HepG2 (cell line): ENCODE data around the gene TGM2. TPM values are rescaled to one million over a fixed set of nuclear protein-coding genes. Genes with fewer than 3 reads are reported as not detected.

Experiments used
- ARNTL ChIP-seq: sonication (generic); formaldehyde crosslinking; IDR thresholded peaks from 2 replicates; pipeline ENCODE4 v1.4.0; 2020; ENCODE audit warnings: mild to moderate bottlenecking, missing genetic modification reagents
- FIP1L1 ChIP-seq: fragments of 200-400 bp; formaldehyde crosslinking; IDR thresholded peaks from 2 replicates; pipeline ENCODE4 v1.6.1; 2018; ENCODE audit warnings: low read depth, mild to moderate bottlenecking, low read length, moderate library complexity, borderline replicate concordance; ENCODE audit not compliant: insufficient read depth
- GTF2F1 ChIP-seq: fragments of 150-350 bp; IDR thresholded peaks from 2 replicates; pipeline ENCODE4 v1.6.1; 2014; ENCODE audit warnings: low read length
- KDM6A ChIP-seq: IDR thresholded peaks from 2 replicates; pipeline ENCODE4 v1.6.1; 2016; ENCODE audit warnings: low read depth
- MYNN ChIP-seq: sonication (generic); formaldehyde crosslinking; IDR thresholded peaks from 2 replicates; pipeline ENCODE4 v1.4.0; 2020; ENCODE audit warnings: mild to moderate bottlenecking, low read depth, missing genetic modification reagents
- NR3C1 ChIP-seq: sonication (generic); formaldehyde crosslinking; IDR thresholded peaks from 2 replicates; pipeline ENCODE4 v1.4.0; 2020; ENCODE audit warnings: missing genetic modification reagents
- NRL ChIP-seq: sonication (generic); formaldehyde crosslinking; IDR thresholded peaks from 2 replicates; pipeline ENCODE4 v1.5.0; 2020; ENCODE audit warnings: missing genetic modification reagents, mild to moderate bottlenecking, moderate library complexity, borderline replicate concordance
- SNAPC2 ChIP-seq: sonication (generic); formaldehyde crosslinking; IDR thresholded peaks from 2 replicates; pipeline ENCODE4 v1.8.1; 2022; ENCODE audit warnings: mild to moderate bottlenecking, missing genetic modification reagents
- TCF7 ChIP-seq: sonication (generic); IDR thresholded peaks from 2 replicates; pipeline ENCODE4 v1.6.1; 2016; ENCODE audit warnings: antibody characterized with exemption, low read depth
- THAP11 ChIP-seq: IDR thresholded peaks from 2 replicates; pipeline ENCODE4 v1.6.1; 2016; ENCODE audit warnings: missing biosample characterization, missing genetic modification reagents
- ZBTB10 ChIP-seq: sonication (generic); formaldehyde crosslinking; IDR thresholded peaks from 2 replicates; pipeline ENCODE4 v1.4.0; 2020; ENCODE audit warnings: missing genetic modification reagents, borderline replicate concordance
- ZBTB8A ChIP-seq: sonication (generic); formaldehyde crosslinking; IDR thresholded peaks from 2 replicates; pipeline ENCODE4 v1.4.0; 2020; ENCODE audit warnings: mild to moderate bottlenecking, low read depth, missing genetic modification reagents, borderline replicate concordance
- ZFP82 ChIP-seq: sonication (generic); formaldehyde crosslinking; IDR thresholded peaks from 2 replicates; pipeline ENCODE4 v1.5.1; 2020; ENCODE audit warnings: mild to moderate bottlenecking, missing genetic modification reagents, borderline replicate concordance
- ZFYVE20 ChIP-seq: sonication (generic); formaldehyde crosslinking; IDR thresholded peaks from 2 replicates; pipeline ENCODE4 v1.8.0; 2023; ENCODE audit warnings: low read depth, mild to moderate bottlenecking, moderate library complexity, missing genetic modification reagents, borderline replicate concordance
- ZKSCAN5 ChIP-seq: sonication (generic); formaldehyde crosslinking; IDR thresholded peaks from 2 replicates; pipeline ENCODE4 v1.5.1; 2020; ENCODE audit warnings: mild to moderate bottlenecking, missing genetic modification reagents
- ZNF12 ChIP-seq: sonication (generic); formaldehyde crosslinking; IDR thresholded peaks from 2 replicates; pipeline ENCODE4 v1.5.0; 2020; ENCODE audit warnings: missing genetic modification reagents
- ZNF205 ChIP-seq: IDR thresholded peaks from 2 replicates; pipeline ENCODE4 v1.6.1; 2018; ENCODE audit warnings: missing biosample characterization, missing genetic modification reagents
- ZNF282 ChIP-seq: fragments of 450-650 bp; IDR thresholded peaks from 2 replicates; pipeline ENCODE4 v1.6.1; 2018; ENCODE audit not compliant: partially characterized antibody
- ZNF431 ChIP-seq: sonication (generic); formaldehyde crosslinking; IDR thresholded peaks from 2 replicates; pipeline ENCODE4 v1.9.0; 2022; ENCODE audit warnings: missing genetic modification reagents, low read depth, mild to moderate bottlenecking, borderline replicate concordance
- ZNF543 ChIP-seq: sonication (generic); formaldehyde crosslinking; IDR thresholded peaks from 2 replicates; pipeline ENCODE4 v1.4.0; 2020; ENCODE audit warnings: mild to moderate bottlenecking, missing genetic modification reagents
- ZNF772 ChIP-seq: sonication (generic); formaldehyde crosslinking; IDR thresholded peaks from 2 replicates; pipeline ENCODE4 v1.5.0; 2020; ENCODE audit warnings: mild to moderate bottlenecking, missing genetic modification reagents
- ZSCAN21 ChIP-seq: sonication (generic); formaldehyde crosslinking; IDR thresholded peaks from 2 replicates; pipeline ENCODE4 v1.8.0; 2022; ENCODE audit warnings: mild to moderate bottlenecking, missing genetic modification reagents, moderate library complexity, borderline replicate concordance
- ZZZ3 ChIP-seq: sonication (generic); formaldehyde crosslinking; IDR thresholded peaks from 2 replicates; pipeline ENCODE4 v1.4.0; 2020; ENCODE audit warnings: missing genetic modification reagents, mild to moderate bottlenecking, borderline replicate concordance
- polyA plus RNA-seq, 8 experiments: library from polyadenylated mRNA; depleted of rRNA in 3 of 8; stranded (reverse) in 7 of 8; unstranded in 1 of 8; fragments of >200 nt; fragmentation: Illumina TruSeq in 4 of 8; extraction: Trizol in 4 of 8; gene quantifications; 2 replicates each; pipeline versions ENCODE4 v1.2.1 to v1.2.3, GENCODE V29; 2011 to 2016; ENCODE audit warnings: low read depth in 4 of 8, missing spikeins in 1 of 8, mixed read lengths in 1 of 8; ENCODE audit not compliant: insufficient read depth in 1 of 8
- total RNA-seq, 5 experiments: library from RNA; depleted of rRNA; stranded (reverse); fragments of >200 nt; fragmentation: Illumina TruSeq; extraction: Trizol; gene quantifications; 2 replicates each; pipeline ENCODE4 v1.2.3, GENCODE V29; 2016; ENCODE audit warnings: low read depth in 1 of 5
- TF ChIP-seq, protein P1 (sequence below): sonication (generic); formaldehyde crosslinking; IDR thresholded peaks from 2 replicates; pipeline ENCODE4 v1.4.0; 2020; ENCODE audit warnings: missing genetic modification reagents, mild to moderate bottlenecking, borderline replicate concordance
- TF ChIP-seq, protein P2 (sequence below): sonication (generic); formaldehyde crosslinking; IDR thresholded peaks from 2 replicates; pipeline ENCODE4 v1.5.1; 2020; ENCODE audit warnings: missing genetic modification reagents, mild to moderate bottlenecking, borderline replicate concordance

Gene TGM2
- total and polyA plus RNA-seq, 2 of the 13 experiments (the other 11 are each of a cell fraction or from before 2014, with no cell fraction given), result 4.2 to 46.4 TPM

DNA sequence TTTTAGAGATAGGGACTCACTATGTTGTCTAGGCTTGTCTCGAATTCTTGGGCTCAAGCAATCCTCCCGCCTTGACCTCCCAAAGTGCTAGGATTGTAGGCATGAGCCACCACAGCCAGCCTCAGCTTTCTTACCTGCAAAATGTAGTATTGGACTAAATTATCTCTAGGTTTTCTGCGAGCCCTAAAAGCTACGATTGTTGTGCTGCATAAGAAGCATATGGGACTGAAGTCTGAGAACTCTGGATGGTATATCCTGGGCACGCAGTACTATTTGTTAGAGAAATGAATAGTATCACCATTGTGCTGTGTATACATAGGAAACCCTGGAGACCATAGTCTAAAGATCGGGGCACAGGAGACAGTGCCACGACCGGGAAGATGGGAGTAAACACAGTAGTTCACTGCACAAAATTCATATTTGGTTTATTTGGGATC is 71.4 kb downstream of the TGM2 start (continued):
- TF ChIP-seq ZNF772 (CRISPR knock-in tag), result no peak
- no peak for TF ChIP-seq ZZZ3
- TF ChIP-seq ZKSCAN5 (CRISPR knock-in tag), result no peak
- TF ChIP-seq, protein P1, sequence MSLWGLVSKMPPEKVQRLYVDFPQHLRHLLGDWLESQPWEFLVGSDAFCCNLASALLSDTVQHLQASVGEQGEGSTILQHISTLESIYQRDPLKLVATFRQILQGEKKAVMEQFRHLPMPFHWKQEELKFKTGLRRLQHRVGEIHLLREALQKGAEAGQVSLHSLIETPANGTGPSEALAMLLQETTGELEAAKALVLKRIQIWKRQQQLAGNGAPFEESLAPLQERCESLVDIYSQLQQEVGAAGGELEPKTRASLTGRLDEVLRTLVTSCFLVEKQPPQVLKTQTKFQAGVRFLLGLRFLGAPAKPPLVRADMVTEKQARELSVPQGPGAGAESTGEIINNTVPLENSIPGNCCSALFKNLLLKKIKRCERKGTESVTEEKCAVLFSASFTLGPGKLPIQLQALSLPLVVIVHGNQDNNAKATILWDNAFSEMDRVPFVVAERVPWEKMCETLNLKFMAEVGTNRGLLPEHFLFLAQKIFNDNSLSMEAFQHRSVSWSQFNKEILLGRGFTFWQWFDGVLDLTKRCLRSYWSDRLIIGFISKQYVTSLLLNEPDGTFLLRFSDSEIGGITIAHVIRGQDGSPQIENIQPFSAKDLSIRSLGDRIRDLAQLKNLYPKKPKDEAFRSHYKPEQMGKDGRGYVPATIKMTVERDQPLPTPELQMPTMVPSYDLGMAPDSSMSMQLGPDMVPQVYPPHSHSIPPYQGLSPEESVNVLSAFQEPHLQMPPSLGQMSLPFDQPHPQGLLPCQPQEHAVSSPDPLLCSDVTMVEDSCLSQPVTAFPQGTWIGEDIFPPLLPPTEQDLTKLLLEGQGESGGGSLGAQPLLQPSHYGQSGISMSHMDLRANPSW (CRISPR knock-in tag), result no peak
- TF ChIP-seq ZNF12 (CRISPR knock-in tag), result no peak
- no peak for TF ChIP-seq ZFYVE20 (CRISPR knock-in tag)
- no peak for TF ChIP-seq ZNF431 (CRISPR knock-in tag)
- TF ChIP-seq ARNTL (CRISPR knock-in tag), result no peak
- 0 out of 2 replicates have a peak, but pooled peaks have one; percentile 4 for TF ChIP-seq MYNN (CRISPR knock-in tag)
- 0 out of 2 replicates have a peak, but pooled peaks have one; percentile 43 for TF ChIP-seq SNAPC2 (CRISPR knock-in tag)
- TF ChIP-seq ZSCAN21 (CRISPR knock-in tag), result no peak
- no peak for TF ChIP-seq ZNF282
- no peak for TF ChIP-seq ZBTB8A (CRISPR knock-in tag)
- no peak for TF ChIP-seq ZNF543 (CRISPR knock-in tag)
- TF ChIP-seq, protein P2, sequence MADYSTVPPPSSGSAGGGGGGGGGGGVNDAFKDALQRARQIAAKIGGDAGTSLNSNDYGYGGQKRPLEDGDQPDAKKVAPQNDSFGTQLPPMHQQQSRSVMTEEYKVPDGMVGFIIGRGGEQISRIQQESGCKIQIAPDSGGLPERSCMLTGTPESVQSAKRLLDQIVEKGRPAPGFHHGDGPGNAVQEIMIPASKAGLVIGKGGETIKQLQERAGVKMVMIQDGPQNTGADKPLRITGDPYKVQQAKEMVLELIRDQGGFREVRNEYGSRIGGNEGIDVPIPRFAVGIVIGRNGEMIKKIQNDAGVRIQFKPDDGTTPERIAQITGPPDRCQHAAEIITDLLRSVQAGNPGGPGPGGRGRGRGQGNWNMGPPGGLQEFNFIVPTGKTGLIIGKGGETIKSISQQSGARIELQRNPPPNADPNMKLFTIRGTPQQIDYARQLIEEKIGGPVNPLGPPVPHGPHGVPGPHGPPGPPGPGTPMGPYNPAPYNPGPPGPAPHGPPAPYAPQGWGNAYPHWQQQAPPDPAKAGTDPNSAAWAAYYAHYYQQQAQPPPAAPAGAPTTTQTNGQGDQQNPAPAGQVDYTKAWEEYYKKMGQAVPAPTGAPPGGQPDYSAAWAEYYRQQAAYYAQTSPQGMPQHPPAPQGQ (CRISPR knock-in tag), result no peak
- no peak for TF ChIP-seq NRL (CRISPR knock-in tag)
- TF ChIP-seq GTF2F1, result no peak
- no peak for TF ChIP-seq ZFP82 (CRISPR knock-in tag)
- no peak for TF ChIP-seq FIP1L1
- TF ChIP-seq KDM6A (CRISPR knock-in tag), result peak; percentile 64; the same call in 1 of the 2 replicates
- no peak for TF ChIP-seq ZBTB10 (CRISPR knock-in tag)
- peak; percentile 48; the same call in 1 of the 2 replicates for TF ChIP-seq TCF7
- TF ChIP-seq ZNF205 (CRISPR knock-in tag), result no peak
- no peak for TF ChIP-seq NR3C1 (CRISPR knock-in tag)
- TF ChIP-seq THAP11 (CRISPR knock-in tag), result no peak; the same call in 1 of the 2 replicates
